A673 (cell line): ENCODE measurements around the gene MTHFD2. TPM values are rescaled to one million over a fixed set of nuclear protein-coding genes. Genes with fewer than 3 reads are reported as not detected.

Source experiments
- BruUV-seq: library from RNA; stranded (reverse); fragments of 400-500 nt; replicated peaks from 2 replicates; lab custom pipeline; 2021; lab: Mats Ljungman, UMichigan
- CTCF ChIA-PET: fragments of 300-600 bp; sonication (Branson Sonifier 250); formaldehyde crosslinking; loops from one replicate; lab custom pipeline; 2022; ENCODE audit warnings: antibody characterized with exemption; lab: Charles Lee
- POLR2A ChIA-PET: fragments of 300-600 bp; sonication (Branson Sonifier 250); formaldehyde crosslinking; loops from one replicate; lab custom pipeline; 2022; ENCODE audit warnings: antibody characterized with exemption; ENCODE audit not compliant: low non-redundant PET; lab: Charles Lee
- DNase-seq: peaks from one replicate; pipeline ENCODE4 v3.0.0-alpha.2; 2015; ENCODE audit warnings: low spot score
- H3K27ac ChIP-seq: fragments of 200-600 bp; sonication (generic); 2 replicates; pipeline ENCODE4 v1.5.1; 2016; ENCODE audit warnings: mixed run types, low read depth, mild to moderate bottlenecking, mixed read lengths, antibody characterized with exemption, low read length; ENCODE audit not compliant: poor library complexity, severe bottlenecking
- H3K27me3 ChIP-seq: fragments of 200-600 bp; sonication (generic); replicated peaks from 2 replicates; pipeline ENCODE4 v1.6.1; 2017; ENCODE audit warnings: mixed run types, low read depth, mild to moderate bottlenecking, mixed read lengths, antibody characterized with exemption, low read length; ENCODE audit not compliant: insufficient read depth, poor library complexity
- H3K36me3 ChIP-seq: fragments of 200-600 bp; sonication (generic); 2 replicates; pipeline ENCODE4 v1.6.1; 2016; ENCODE audit warnings: mixed run types, mild to moderate bottlenecking, mixed read lengths, antibody characterized with exemption, low read length; ENCODE audit not compliant: insufficient read depth, poor library complexity, severe bottlenecking
- H3K4me1 ChIP-seq: fragments of 200-600 bp; sonication (generic); 2 replicates; pipeline ENCODE4 v1.6.1; 2017; ENCODE audit warnings: mixed run types, mild to moderate bottlenecking, mixed read lengths, antibody characterized with exemption, low read length; ENCODE audit not compliant: insufficient read depth, poor library complexity, severe bottlenecking
- H3K4me3 ChIP-seq: fragments of 200-600 bp; sonication (generic); 2 replicates; pipeline ENCODE4 v1.5.1; 2016; ENCODE audit warnings: low read depth, mixed run types, mild to moderate bottlenecking, mixed read lengths, low read length; ENCODE audit not compliant: poor library complexity, severe bottlenecking
- H3K9me3 ChIP-seq: fragments of 200-600 bp; sonication (generic); 2 replicates; pipeline ENCODE4 v1.6.1; 2016; ENCODE audit warnings: mixed run types, low read depth, mild to moderate bottlenecking, mixed read lengths, antibody characterized with exemption, low read length; ENCODE audit not compliant: poor library complexity, severe bottlenecking
- CTCF ChIP-seq: fragments of 300-800, 200-600 bp; sonication (generic); conservative IDR thresholded peaks from 2 replicates; pipeline ENCODE4 v1.5.1; 2017; ENCODE audit warnings: low read depth, mild to moderate bottlenecking, antibody characterized with exemption, low read length, moderate library complexity, mixed read lengths
- EZH2 ChIP-seq: fragments of 200-600 bp; sonication (generic); IDR thresholded peaks from 2 replicates; pipeline ENCODE4 v1.6.1; 2017; ENCODE audit warnings: borderline replicate concordance, low read depth, mild to moderate bottlenecking, mixed read lengths, antibody characterized with exemption, low read length; ENCODE audit not compliant: poor library complexity, severe bottlenecking
- intact Hi-C: fragments of 100-400 bp; cut with micrococcal nuclease; formaldehyde crosslinking; loops from one replicate; pipeline ENCODE4 v1.10.0; 2022; ENCODE audit not compliant: unreplicated experiment
- total RNA-seq: library from RNA; stranded (reverse); gene quantifications from 2 replicates; pipeline ENCODE4 v1.2.3, GENCODE V29; 2021

The MTHFD2 gene
- total RNA-seq, 1 experiment from 2014 or later = 252 TPM

GRCh38 chr2:74177696-74178095 is 20.7 kb upstream of the MTHFD2 start:
- Histone ChIP-seq H3K36me3 (peaks cover 14% of the 10 kb centered on the region), H3K27ac (peak overlapping the region; percentile 97), H3K9me3 (peaks cover 6% of the 10 kb centered on the region), H3K4me1 (peaks cover 4% of the 10 kb centered on the region), H3K4me3 (peak overlapping the region; percentile 90), H3K27me3 (no peaks in the 10 kb centered on the region)
- CTCF ChIA-PET = interaction anchor here (0.7 to 1.0 kb wide), 2 partner anchors 22 to 157 kb away, joined by 3 read pairs; no protein-coding TSS in a partner anchor
- TF ChIP-seq EZH2 (no peak), CTCF (no peak)
- POLR2A ChIA-PET = no interaction called here
- intact Hi-C loops = loop anchor here (2.0 kb wide), 1 partner anchor 21 kb away; the partner anchor contains the start of gene MTHFD2
- no peak for DNase-seq
- BruUV-seq = no TSS peak

DNA sequence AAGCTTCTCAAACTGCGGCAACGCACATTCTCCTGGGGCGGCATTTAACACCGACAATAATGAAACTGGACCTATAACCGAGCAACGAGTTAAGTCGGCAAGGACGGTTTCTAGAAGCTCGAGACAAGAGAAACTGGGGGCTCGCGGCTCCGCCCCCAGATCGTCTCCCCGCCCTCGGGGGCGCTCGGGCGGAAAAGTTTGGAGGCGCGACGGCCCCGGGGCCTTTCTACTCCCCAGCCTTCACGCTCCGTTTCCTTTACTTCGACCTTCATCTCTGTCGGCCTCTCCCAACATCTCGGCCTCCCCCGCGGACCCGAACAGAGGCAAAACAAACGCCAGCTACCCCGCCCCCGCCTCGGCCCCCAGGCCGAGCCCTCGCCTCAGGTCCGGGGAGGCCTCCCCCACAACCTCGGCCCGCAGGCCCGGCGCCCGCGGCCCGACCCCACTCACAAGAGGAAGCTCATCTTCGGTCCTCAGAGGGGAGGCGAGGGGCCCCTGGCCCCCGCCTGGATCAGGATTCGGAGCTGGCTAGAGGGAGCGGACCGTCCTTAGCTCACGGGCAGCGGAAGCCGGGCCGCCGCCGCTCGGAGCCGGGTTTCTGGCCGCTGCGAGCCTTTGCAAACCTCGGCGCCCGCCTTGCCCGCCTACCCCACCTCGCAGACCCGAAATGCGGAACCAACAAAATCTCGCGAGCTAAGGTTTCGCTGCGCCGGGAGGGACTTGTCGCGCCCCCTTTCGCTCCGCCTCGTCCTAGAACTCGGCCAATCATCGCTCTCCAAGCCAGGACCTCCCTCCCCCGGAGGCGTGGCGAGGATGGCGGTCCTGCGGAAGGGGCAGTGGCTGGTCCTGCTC is 20.0 kb upstream of the MTHFD2 start, which contains the start of gene MOB1A:
MOB1A (minus strand) TSS at position 669 of the 852 bp plus-strand sequence; CDS start at position 464, 205 bp downstream.
- ChIA-PET POLR2A (interaction anchor here (0.8 kb wide), 1 partner anchor 21 kb away, joined by 4 read pairs; no protein-coding TSS in a partner anchor), CTCF (interaction anchor here (0.6 to 1.2 kb wide), 8 partner anchors 19 to 351 kb away, joined by 3 to 5 read pairs (median 3); partner anchors contain the start of genes CCDC142, MTHFD2 and TTC31)
- H3K36me3 ChIP-seq = peaks cover 14% of the 10 kb centered on the region
- H3K27ac ChIP-seq = peak within 1 kb of the TSS; percentile 97
- H3K4me3 ChIP-seq = peak within 1 kb of the TSS; percentile 90
- H3K27me3 ChIP-seq = no peaks in the 10 kb centered on the region
- TF ChIP-seq EZH2 = no peak
- no TSS peak for BruUV-seq
- H3K9me3 ChIP-seq = peaks cover 6% of the 10 kb centered on the region
- peaks cover 4% of the 10 kb centered on the region for H3K4me1 ChIP-seq
- DNase-seq = peak; percentile 99
- intact Hi-C loops = loop anchor here (2.0 kb wide), 1 partner anchor 20 kb away; the partner anchor contains the start of gene MTHFD2

GRCh38 chr2:74179063-74179865 is 19.2 kb upstream of the MTHFD2 start:
- ChIA-PET POLR2A (interaction anchor here (0.8 kb wide), 1 partner anchor 20 kb away, joined by 4 read pairs; no protein-coding TSS in a partner anchor), CTCF (interaction anchor here (0.6 to 1.2 kb wide), 4 partner anchors 18 to 352 kb away, joined by 3 to 5 read pairs (median 4); partner anchors contain the start of gene MTHFD2)
- no peak for DNase-seq
- peak overlapping the region; percentile 90 for H3K4me3 ChIP-seq
- BruUV-seq = no TSS peak
- H3K36me3 ChIP-seq = peaks cover 14% of the 10 kb centered on the region
- peaks cover 6% of the 10 kb centered on the region for H3K9me3 ChIP-seq
- TF ChIP-seq EZH2 (no peak), CTCF (peak; percentile 60)
- H3K27me3 ChIP-seq = no peaks in the 10 kb centered on the region
- peaks cover 4% of the 10 kb centered on the region for H3K4me1 ChIP-seq
- H3K27ac ChIP-seq = peak overlapping the region; percentile 97
- intact Hi-C loops = loop anchor here (2.0 kb wide), 1 partner anchor 20 kb away; the partner anchor contains the start of gene MTHFD2
